Measurements from ENCODE around the gene SLC5A11. TPM values are rescaled to one million over a fixed set of nuclear protein-coding genes. Genes with fewer than 3 reads are reported as not detected.

SLC5A11 gene
- total RNA-seq, 1 experiment from 2014 or later: not detected

- BruUV-seq (replicated peaks): no TSS peak
- Mint-ChIP-seq H3K27me3 (ENCODE audit: unreplicated experiment) (peaks cover 26% of the 10 kb centered on the region), H3K36me3 (ENCODE audit: insufficient read depth, unreplicated experiment) (no peaks in the 10 kb centered on the region), H3K27ac (ENCODE audit: unreplicated experiment) (no peak overlapping the region), H3K4me1 (ENCODE audit: low read depth, unreplicated experiment) (no peaks in the 10 kb centered on the region), H3K9me3 (ENCODE audit: low read depth, unreplicated experiment) (peaks cover 3% of the 10 kb centered on the region), H3K4me3 (ENCODE audit: low read depth, unreplicated experiment) (no peak overlapping the region)
- intact Hi-C loops (cut with micrococcal nuclease; ENCODE audit: unreplicated experiment): no loop called here
- no peak for TF ChIP-seq CTCF (IDR thresholded peaks at IDR 0.05; ENCODE audit: unreplicated experiment)
- DNase-seq: no peak
- CTCF ChIA-PET: no interaction called here
Observed at GRCh38 chr16:24875466-24875865, 29.7 kb downstream of the SLC5A11 start.

GRCh38 chr16:24876231-24876630, 30.5 kb downstream of the SLC5A11 start:
- Mint-ChIP-seq H3K36me3 (ENCODE audit: insufficient read depth, unreplicated experiment) (no peaks in the 10 kb centered on the region), H3K9me3 (ENCODE audit: low read depth, unreplicated experiment) (peaks cover 3% of the 10 kb centered on the region), H3K4me1 (ENCODE audit: low read depth, unreplicated experiment) (no peaks in the 10 kb centered on the region), H3K4me3 (ENCODE audit: low read depth, unreplicated experiment) (no peak overlapping the region), H3K27ac (ENCODE audit: unreplicated experiment) (no peak overlapping the region), H3K27me3 (ENCODE audit: unreplicated experiment) (peaks cover 26% of the 10 kb centered on the region)
- intact Hi-C loops (cut with micrococcal nuclease; ENCODE audit: unreplicated experiment): no loop called here
- DNase-seq: no peak
- CTCF ChIA-PET: interaction anchor here (0.5 to 0.6 kb wide), 2 partner anchors 12 to 146 kb away, joined by 3 read pairs; no protein-coding TSS in a partner anchor
- TF ChIP-seq CTCF (IDR thresholded peaks at IDR 0.05; ENCODE audit: unreplicated experiment): no peak
- BruUV-seq (replicated peaks): no TSS peak

- BruUV-seq (replicated peaks): no TSS peak
- no peak overlapping the region for H3K27ac Mint-ChIP-seq (ENCODE audit: unreplicated experiment)
- H3K4me1 Mint-ChIP-seq (ENCODE audit: low read depth, unreplicated experiment): no peaks in the 10 kb centered on the region
- CTCF ChIA-PET: no interaction called here
- peaks cover 3% of the 10 kb centered on the region for H3K9me3 Mint-ChIP-seq (ENCODE audit: low read depth, unreplicated experiment)
- peaks cover 14% of the 10 kb centered on the region for H3K27me3 Mint-ChIP-seq (ENCODE audit: unreplicated experiment)
- DNase-seq: no peak
- intact Hi-C loops (cut with micrococcal nuclease; ENCODE audit: unreplicated experiment): no loop called here
- H3K4me3 Mint-ChIP-seq (ENCODE audit: low read depth, unreplicated experiment): no peak overlapping the region
- TF ChIP-seq CTCF (IDR thresholded peaks at IDR 0.05; ENCODE audit: unreplicated experiment): no peak
- no peaks in the 10 kb centered on the region for H3K36me3 Mint-ChIP-seq (ENCODE audit: insufficient read depth, unreplicated experiment)
Observed at GRCh38 chr16:24879684-24880083, 33.9 kb downstream of the SLC5A11 start.

GRCh38 chr16:24883714-24884151, 38.0 kb downstream of the SLC5A11 start:
- BruUV-seq (replicated peaks): no TSS peak
- TF ChIP-seq CTCF (IDR thresholded peaks at IDR 0.05; ENCODE audit: unreplicated experiment): no peak
- H3K9me3 Mint-ChIP-seq (ENCODE audit: low read depth, unreplicated experiment): peaks cover 3% of the 10 kb centered on the region
- intact Hi-C loops (cut with micrococcal nuclease; ENCODE audit: unreplicated experiment): no loop called here
- DNase-seq: no peak
- H3K4me3 Mint-ChIP-seq (ENCODE audit: low read depth, unreplicated experiment): no peak overlapping the region
- H3K4me1 Mint-ChIP-seq (ENCODE audit: low read depth, unreplicated experiment): no peaks in the 10 kb centered on the region
- CTCF ChIA-PET: interaction anchor here (0.7 kb wide), 2 partner anchors 19 to 267 kb away, joined by 3 to 4 read pairs; no protein-coding TSS in a partner anchor
- no peaks in the 10 kb centered on the region for H3K36me3 Mint-ChIP-seq (ENCODE audit: insufficient read depth, unreplicated experiment)
- H3K27me3 Mint-ChIP-seq (ENCODE audit: unreplicated experiment): no peaks in the 10 kb centered on the region
- no peak overlapping the region for H3K27ac Mint-ChIP-seq (ENCODE audit: unreplicated experiment)
